H1 (cell line): ENCODE results near the gene MAPK9. TPM values are rescaled to one million over a fixed set of nuclear protein-coding genes. Genes with fewer than 3 reads are reported as not detected.
A peak's percentile ranks its signal among the peaks of the same experiment; 100 is the strongest.

Experiments used
- CTCF ChIA-PET: fragments of 300-600 bp; sonication (Branson Sonifier 250); formaldehyde crosslinking; loops from one replicate; lab custom pipeline; 2021; ENCODE audit not compliant: partially characterized antibody; lab: Charles Lee
- POLR2A ChIA-PET: fragments of 300-600 bp; sonication (Branson Sonifier 250); formaldehyde crosslinking; loops from one replicate; lab custom pipeline; 2021; ENCODE audit warnings: inconsistent platforms; ENCODE audit not compliant: partially characterized antibody; lab: Charles Lee
- DNase-seq, 2 experiments: peaks; one replicate each; pipeline versions ENCODE4 v3.0.0 to v3.0.0-alpha.2; 2010 to 2022; ENCODE audit warnings: low spot score in 2 of 2, low read depth in 1 of 2, mixed read lengths in 1 of 2
- FAIRE-seq: peaks from 2 replicates; lab custom pipeline; 2011; peaks lifted over from hg19 to GRCh38; lab: Jason Lieb, UNC
- H2AFZ ChIP-seq: 2 replicates; pipeline ENCODE4 v1.8.1; 2012; ENCODE audit warnings: low read length, inconsistent platforms
- H2AK5ac ChIP-seq: 2 replicates; pipeline ENCODE4 v1.6.1; 2013; ENCODE audit warnings: low read depth, low read length
- H2BK120ac ChIP-seq: replicated peaks from 2 replicates; pipeline ENCODE3; 2013; ENCODE audit warnings: low read depth, low read length, inconsistent platforms
- H2BK12ac ChIP-seq: 2 replicates; pipeline ENCODE4 v1.6.1; 2013; ENCODE audit warnings: low read depth, low read length
- H2BK15ac ChIP-seq: 2 replicates; pipeline ENCODE4 v1.6.1; 2013; ENCODE audit warnings: low read length
- H2BK20ac ChIP-seq: 2 replicates; pipeline ENCODE4 v1.6.1; 2013; ENCODE audit warnings: low read length
- H2BK5ac ChIP-seq: 2 replicates; pipeline ENCODE4 v1.6.1; 2013; ENCODE audit warnings: low read depth, low read length
- H3K14ac ChIP-seq: 2 replicates; pipeline ENCODE4 v1.6.1; 2013; ENCODE audit warnings: inconsistent platforms; ENCODE audit not compliant: insufficient read length
- H3K18ac ChIP-seq: 2 replicates; pipeline ENCODE4 v1.6.1; 2013; ENCODE audit warnings: low read length; ENCODE audit errors: extremely low read depth
- H3K23ac ChIP-seq: 2 replicates; pipeline ENCODE4 v1.6.1; 2013; ENCODE audit warnings: inconsistent platforms; ENCODE audit not compliant: insufficient read length
- H3K23me2 ChIP-seq: 2 replicates; pipeline ENCODE4 v1.6.1; 2013; ENCODE audit warnings: low read depth, low read length
- H3K27ac ChIP-seq: 2 replicates; pipeline ENCODE4 v1.6.1; 2011; ENCODE audit warnings: low read depth, low read length, inconsistent platforms
- H3K27me3 ChIP-seq, 4 experiments: replicated peaks in 1 of 4; 1 replicate in 1 of 4; 2 replicates in 3 of 4; pipeline versions ENCODE4 v1.6.1 to v1.8.1; 2011 to 2013; ENCODE audit warnings: low read length in 3 of 4, mild to moderate bottlenecking in 3 of 4, inconsistent platforms in 2 of 4, mixed read lengths in 2 of 4, moderate library complexity in 1 of 4; ENCODE audit not compliant: control insufficient read depth in 3 of 4, insufficient read depth in 3 of 4; ENCODE audit errors: extremely low read depth in 1 of 4
- H3K36me3 ChIP-seq, 4 experiments: 2 replicates each; pipeline versions ENCODE4 v1.6.1 to v1.8.1; 2011 to 2013; ENCODE audit warnings: mild to moderate bottlenecking in 4 of 4, low read length in 3 of 4, moderate library complexity in 2 of 4, control low read depth in 1 of 4, inconsistent platforms in 1 of 4; ENCODE audit not compliant: insufficient read depth in 4 of 4, control insufficient read depth in 2 of 4
- H3K4ac ChIP-seq: replicated peaks from 2 replicates; pipeline ENCODE3; 2013; ENCODE audit warnings: low read length, low read depth, mixed read lengths, inconsistent platforms; ENCODE audit not compliant: insufficient read length
- H3K4me1 ChIP-seq, 4 experiments: replicated peaks in 1 of 4; 1 replicate in 1 of 4; 2 replicates in 3 of 4; pipeline versions ENCODE4 v1.6.1 to v1.8.1; 2011 to 2013; ENCODE audit warnings: low read length in 3 of 4, inconsistent platforms in 2 of 4, mixed read lengths in 1 of 4; ENCODE audit not compliant: insufficient read depth in 4 of 4, control insufficient read depth in 3 of 4
- H3K4me2 ChIP-seq, 2 experiments: 2 replicates each; pipeline versions ENCODE4 v1.6.1 to v1.8.1; 2011 to 2013; ENCODE audit warnings: low read depth in 2 of 2, low read length in 2 of 2, control low read depth in 1 of 2, inconsistent platforms in 1 of 2, mild to moderate bottlenecking in 1 of 2; ENCODE audit not compliant: insufficient read depth in 1 of 2
- H3K4me3 ChIP-seq, 4 experiments: fragments of 200-600, 300-600 bp in 1 of 4; sonication (generic), shearing (Covaris generic), sonication (Bioruptor Twin) in 1 of 4; 2 replicates each; pipeline versions ENCODE4 v1.5.1 to v1.8.1; 2011 to 2016; ENCODE audit warnings: low read length in 4 of 4, low read depth in 3 of 4, control low read depth in 2 of 4, inconsistent platforms in 2 of 4, mild to moderate bottlenecking in 2 of 4, mixed read lengths in 1 of 4, moderate library complexity in 1 of 4; ENCODE audit not compliant: insufficient read depth in 2 of 4; ENCODE audit errors: extremely low read depth in 1 of 4
- H3K56ac ChIP-seq: replicated peaks from 2 replicates; pipeline ENCODE3; 2013; ENCODE audit warnings: low read depth, mild to moderate bottlenecking, mixed read lengths, low read length, inconsistent platforms; ENCODE audit not compliant: insufficient read length
- H3K79me1 ChIP-seq: 2 replicates; pipeline ENCODE4 v1.6.1; 2013; ENCODE audit warnings: low read depth, low read length, control low read depth
- H3K79me2 ChIP-seq, 2 experiments: 2 replicates each; pipeline versions ENCODE4 v1.6.1 to v1.8.1; 2012 to 2013; ENCODE audit warnings: low read length in 2 of 2, mild to moderate bottlenecking in 2 of 2, inconsistent platforms in 1 of 2; ENCODE audit not compliant: insufficient read depth in 2 of 2, control insufficient read depth in 1 of 2
- H3K9ac ChIP-seq, 4 experiments: replicated peaks in 1 of 4; 1 replicate in 1 of 4; 2 replicates in 3 of 4; pipeline versions ENCODE4 v1.6.1 to v1.8.1; 2011 to 2013; ENCODE audit warnings: low read depth in 3 of 4, low read length in 3 of 4, control low read depth in 2 of 4, mild to moderate bottlenecking in 2 of 4, moderate library complexity in 2 of 4, inconsistent platforms in 1 of 4; ENCODE audit errors: extremely low read depth in 1 of 4
- H3K9me3 ChIP-seq, 2 experiments: 2 replicates each; pipeline versions ENCODE4 v1.6.1 to v1.8.1; 2012 to 2013; ENCODE audit warnings: mild to moderate bottlenecking in 2 of 2, moderate library complexity in 2 of 2, control low read depth in 1 of 2, inconsistent platforms in 1 of 2, low read depth in 1 of 2, low read length in 1 of 2, mixed read lengths in 1 of 2; ENCODE audit not compliant: insufficient read depth in 2 of 2
- H4K20me1 ChIP-seq, 2 experiments: replicated peaks in 1 of 2; 2 replicates each; pipeline versions ENCODE3 to v1.8.1; 2011 to 2013; ENCODE audit warnings: inconsistent platforms in 2 of 2, low read length in 2 of 2, mild to moderate bottlenecking in 1 of 2; ENCODE audit not compliant: insufficient read depth in 2 of 2, control insufficient read depth in 1 of 2
- H4K5ac ChIP-seq: 2 replicates; pipeline ENCODE4 v1.6.1; 2013; ENCODE audit warnings: low read length, low read depth, mixed read lengths, inconsistent platforms; ENCODE audit not compliant: insufficient read length
- H4K8ac ChIP-seq: 2 replicates; pipeline ENCODE4 v1.8.0; 2013; ENCODE audit warnings: mild to moderate bottlenecking, moderate library complexity, low read length, inconsistent platforms; ENCODE audit not compliant: insufficient read depth; ENCODE audit errors: extremely low read depth
- H4K91ac ChIP-seq: replicated peaks from 2 replicates; pipeline ENCODE3; 2013; ENCODE audit warnings: low read length, mixed read lengths, inconsistent platforms; ENCODE audit not compliant: insufficient read length
- BRCA1 ChIP-seq: IDR thresholded peaks from 2 replicates; pipeline ENCODE4 v1.6.1; 2012; ENCODE audit warnings: low read depth, low read length, improper control_type of control experiment
- CBX8 ChIP-seq: fragments of 300-800, 300-1000 bp; sonication (generic); IDR thresholded peaks from 2 replicates; pipeline ENCODE4 v1.7.1; 2016; ENCODE audit warnings: low read depth, low read length, borderline replicate concordance
- FOSL1 ChIP-seq: IDR thresholded peaks from 2 replicates; pipeline ENCODE4 v1.6.1; 2011; ENCODE audit warnings: mild to moderate bottlenecking, low read depth, low read length, moderate library complexity; ENCODE audit not compliant: insufficient read depth
- KDM4A ChIP-seq: IDR thresholded peaks from one replicate; pipeline ENCODE4 v1.7.1; 2012; ENCODE audit warnings: low read depth, mild to moderate bottlenecking, moderate library complexity, low read length, inconsistent platforms; ENCODE audit not compliant: severe bottlenecking
- MAFK ChIP-seq: IDR thresholded peaks from 2 replicates; pipeline ENCODE4 v1.6.1; 2012; ENCODE audit warnings: low read depth, mild to moderate bottlenecking, improper control_type of control experiment, low read length
- POLR2A ChIP-seq, 2 experiments: IDR thresholded peaks; 1 replicate in 1 of 2; 2 replicates in 1 of 2; pipeline ENCODE4 v1.6.1; 2011; ENCODE audit warnings: low read depth in 2 of 2, low read length in 2 of 2, mild to moderate bottlenecking in 2 of 2; ENCODE audit errors: control extremely low read depth in 1 of 2
- RAD21 ChIP-seq, 2 experiments: IDR thresholded peaks in 1 of 2; conservative IDR thresholded peaks in 1 of 2; 2 replicates each; pipeline ENCODE4 v1.6.1; 2011; ENCODE audit warnings: low read depth in 2 of 2, low read length in 2 of 2, improper control_type of control experiment in 1 of 2, inconsistent platforms in 1 of 2, mild to moderate bottlenecking in 1 of 2, moderate library complexity in 1 of 2
- SIN3A ChIP-seq, 2 experiments: IDR thresholded peaks in 1 of 2; conservative IDR thresholded peaks in 1 of 2; 2 replicates each; pipeline ENCODE4 v1.6.1; 2011 to 2012; ENCODE audit warnings: low read length in 2 of 2, improper control_type of control experiment in 1 of 2, low read depth in 1 of 2, mild to moderate bottlenecking in 1 of 2
- TAF1 ChIP-seq: IDR thresholded peaks from 2 replicates; pipeline ENCODE4 v1.6.1; 2011; ENCODE audit warnings: mild to moderate bottlenecking, low read depth, low read length
- WGBS, 2 experiments: shearing (Covaris generic) in 1 of 2; methylation state at CpG; one replicate each; pipeline versions ENCODE4 v1.1.6 to v1.1.7; 2013 to 2015; ENCODE audit warnings: low lambda C conversion rate in 2 of 2, mixed read lengths in 2 of 2, inconsistent platforms in 1 of 2, low coverage in 1 of 2, missing lambda C conversion rate in 1 of 2; ENCODE audit not compliant: insufficient replicate concordance in 2 of 2, insufficient coverage in 1 of 2, insufficient read length in 1 of 2; ENCODE audit errors: extremely low coverage in 1 of 2, missing lambda C conversion rate in 1 of 2; 5-methylcytosine and 5-hydroxymethylcytosine counted together
- polyA plus RNA-seq, 7 experiments: library from polyadenylated mRNA; depleted of rRNA in 3 of 7; stranded (reverse) in 5 of 7; unstranded in 2 of 7; fragments of >200 nt in 5 of 7; fragments of 200-250 nt in 2 of 7; gene quantifications; 1 replicate in 5 of 7; 2 replicates in 1 of 7; 4 replicates in 1 of 7; pipeline versions ENCODE4 v1.2.1 to v1.2.3, GENCODE V29; 2011 to 2013; ENCODE audit warnings: missing spikeins in 2 of 7, mixed read lengths in 2 of 7
- total RNA-seq: library from RNA; stranded (reverse); fragmentation: NEBNext Ultra II Directional; extraction: Animal tissue kit (Norgen Biotek cat#: 25700); gene quantifications from 2 replicates; pipeline ENCODE4 v1.2.1, GENCODE V29; 2021
- TF ChIP-seq, protein P1 (sequence below): IDR thresholded peaks from 2 replicates; pipeline ENCODE4 v1.6.1; 2012; ENCODE audit warnings: inconsistent platforms

The MAPK9 gene
- total and polyA plus RNA-seq, 2 of the 8 experiments (the other 6 are each of a cell fraction or from before 2014, with no cell fraction given): 22.3 to 43.7 TPM

DNA sequence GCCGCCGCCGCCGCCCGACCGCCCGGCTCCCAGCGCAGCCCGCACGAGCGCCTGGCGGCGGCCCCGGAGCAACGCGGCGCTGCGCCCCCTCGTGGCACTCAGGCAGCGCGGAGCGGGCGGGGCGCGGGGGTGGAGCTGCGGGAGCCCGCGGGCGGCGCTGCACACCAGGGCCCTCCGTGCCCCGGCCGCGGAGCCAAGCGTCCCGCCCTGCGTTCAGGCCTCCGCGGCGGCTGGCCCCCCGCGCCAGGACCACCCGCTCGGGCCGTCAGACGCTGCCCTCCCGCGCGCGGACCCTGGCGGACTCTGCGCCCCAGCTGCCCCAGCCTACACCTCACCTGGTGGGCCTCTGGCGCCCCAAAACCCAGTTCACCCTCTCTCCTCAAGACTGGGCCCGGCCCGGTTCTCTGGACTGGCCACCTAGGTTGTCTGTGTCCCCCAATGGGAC is 82.7 kb downstream of the MAPK9 start, which contains the start of gene RASGEF1C:
TSS of gene RASGEF1C (minus strand) at position 75 of the 445 bp plus-strand sequence. CDS start 71,159 bp downstream, outside the sequence.
- H4K20me1 ChIP-seq: peaks cover 0 to 14% of the 10 kb centered on the region in 2 experiments
- peaks cover 8 to 31% (median 21%) of the 10 kb centered on the region in 4 experiments; a peak in 6 of 7 replicates for H3K27me3 ChIP-seq
- peaks cover 11% of the 10 kb centered on the region for H3K23me2 ChIP-seq
- H3K4me1 ChIP-seq: peaks cover 0 to 8% (median 4%) of the 10 kb centered on the region in 4 experiments; a peak in 4 of 7 replicates
- no peaks in the 10 kb centered on the region for H3K79me2 ChIP-seq
- peak within 1 kb of the TSS; percentile 88 for H4K8ac ChIP-seq
- no peak within 1 kb of the TSS for H3K27ac ChIP-seq
- H3K4me2 ChIP-seq: peak within 1 kb of the TSS; percentile 47 to 86
- H2AFZ ChIP-seq: peak within 1 kb of the TSS; percentile 44; the same call in 1 of the 2 replicates
- no peak within 1 kb of the TSS for H3K23ac ChIP-seq
- no peak within 1 kb of the TSS for H3K14ac ChIP-seq
- ChIA-PET POLR2A (interaction anchor here (1.6 kb wide), 1 partner anchor 13 kb away, joined by 4 read pairs; no protein-coding TSS in a partner anchor), CTCF (interaction anchor here (0.7 to 6.5 kb wide), 11 partner anchors 11 to 262 kb away, joined by 3 to 61 read pairs (median 4); no protein-coding TSS in a partner anchor)
- no peak within 1 kb of the TSS for H2BK5ac ChIP-seq
- H3K18ac ChIP-seq: no peak within 1 kb of the TSS; the same call in 1 of the 2 replicates
- FAIRE-seq (no peak), DNase-seq (peak in 1 of 2 experiments; percentile 82)
- no peak within 1 kb of the TSS for H2AK5ac ChIP-seq
- H3K79me1 ChIP-seq: no peaks in the 10 kb centered on the region
- H3K4me3 ChIP-seq: peak within 1 kb of the TSS; percentile 30 to 58 (median 34); a peak in 7 of 8 replicates
- H2BK120ac ChIP-seq: no peak within 1 kb of the TSS
- H3K56ac ChIP-seq: no peak within 1 kb of the TSS
- no peaks in the 10 kb centered on the region for H3K36me3 ChIP-seq
- H4K5ac ChIP-seq: no peak within 1 kb of the TSS
- H2BK20ac ChIP-seq: no peak within 1 kb of the TSS
- H4K91ac ChIP-seq: no peak within 1 kb of the TSS
- H3K4ac ChIP-seq: no peak within 1 kb of the TSS
- H2BK15ac ChIP-seq: no peak within 1 kb of the TSS
- H3K9ac ChIP-seq: no peak within 1 kb of the TSS; a peak in 1 of 7 replicates
- H3K9me3 ChIP-seq: 0 out of 4 replicates have a peak, but pooled peaks cover 0 to 2% of the 10 kb centered on the region in 2 experiments
- WGBS, 2 experiments: 8% methylated on average over 32 of the region's 55 CpGs; no CpG with 5 or more reads in 1 of the 2 experiments
- 0 out of 2 replicates have a peak within 1 kb of the TSS, but pooled peaks have one; percentile 33 for H2BK12ac ChIP-seq
- TF ChIP-seq RAD21 (IDR thresholded peaks at IDR 0.05 in 1 of 2, conservative IDR thresholded peaks at IDR 0.05 in 1 of 2; ENCODE audit: low read depth in 2 of 2, low read length in 2 of 2) (peak in 1 of 2 experiments; percentile 51; a peak in 2 of 4 replicates), KDM4A (peak; percentile 88), SIN3A (conservative IDR thresholded peaks at IDR 0.05 in 1 of 2, IDR thresholded peaks at IDR 0.05 in 1 of 2; ENCODE audit: low read depth in 1 of 2, low read length in 2 of 2) (no peak), FOSL1 (no peak), MAFK (no peak), CBX8 (no peak), TAF1 (no peak), BRCA1 (no peak), POLR2A (IDR thresholded peaks at IDR 0.05; ENCODE audit: control extremely low read depth in 1 of 2, low read depth in 2 of 2, low read length in 2 of 2) (no peak)
- TF ChIP-seq, protein P1, sequence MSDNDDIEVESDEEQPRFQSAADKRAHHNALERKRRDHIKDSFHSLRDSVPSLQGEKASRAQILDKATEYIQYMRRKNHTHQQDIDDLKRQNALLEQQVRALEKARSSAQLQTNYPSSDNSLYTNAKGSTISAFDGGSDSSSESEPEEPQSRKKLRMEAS: peak; percentile 60
